Adipocyte (in vitro differentiated cells): Measurements from ENCODE around the gene PRDM2.
A peak's percentile ranks its signal among the peaks of the same experiment; 100 is the strongest.

Experiments
- DNase-seq: peaks from one replicate; pipeline ENCODE4 v3.0.0-alpha.2; 2015; ENCODE audit warnings: low read depth
- H3K27me3 ChIP-seq: replicated peaks from 2 replicates; pipeline ENCODE4 v1.7.0; 2013; ENCODE audit warnings: mild to moderate bottlenecking, low read length, moderate library complexity; ENCODE audit not compliant: control insufficient read depth, insufficient read depth
- H3K36me3 ChIP-seq: 2 replicates; pipeline ENCODE4 v1.7.0; 2013; ENCODE audit warnings: low read length, mild to moderate bottlenecking, moderate library complexity; ENCODE audit not compliant: control insufficient read depth, insufficient read depth, severe bottlenecking
- H3K4me1 ChIP-seq: 2 replicates; pipeline ENCODE4 v1.7.0; 2013; ENCODE audit warnings: mild to moderate bottlenecking, low read length, moderate library complexity; ENCODE audit not compliant: control insufficient read depth, insufficient read depth
- H3K4me3 ChIP-seq: 2 replicates; pipeline ENCODE4 v1.7.0; 2013; ENCODE audit warnings: mild to moderate bottlenecking, low read length, moderate library complexity
- H3K9ac ChIP-seq: 2 replicates; pipeline ENCODE4 v1.7.0; 2013; ENCODE audit warnings: mild to moderate bottlenecking, low read length, moderate library complexity
- H3K9me3 ChIP-seq: 2 replicates; pipeline ENCODE4 v1.7.0; 2013; ENCODE audit warnings: mild to moderate bottlenecking, low read length, moderate library complexity; ENCODE audit not compliant: control insufficient read depth

The PRDM2 gene

DNA sequence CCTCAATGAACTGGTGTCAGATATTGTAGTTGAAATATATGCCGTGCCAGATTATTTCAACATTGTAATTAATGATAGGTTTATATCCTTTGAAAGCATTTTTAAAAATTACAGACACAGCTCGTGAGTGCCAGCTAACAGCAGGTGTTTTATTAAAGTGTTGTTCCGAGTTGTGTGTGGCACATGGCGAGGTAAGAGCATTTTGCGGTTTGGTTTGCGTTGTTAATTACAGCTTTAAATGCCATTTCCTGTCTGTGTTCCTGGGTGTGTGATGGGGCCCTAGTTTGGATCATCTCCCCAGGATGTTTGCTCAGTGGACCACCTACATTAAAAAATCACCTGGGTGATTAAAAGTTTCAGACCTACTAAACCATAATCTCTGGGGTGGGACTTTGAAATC lies 97.4 kb downstream of the PRDM2 start:
- Histone ChIP-seq H3K9ac (no peak overlapping the region), H3K27me3 (no peaks in the 10 kb centered on the region), H3K36me3 (no peaks in the 10 kb centered on the region), H3K4me3 (no peak overlapping the region), H3K4me1 (peaks cover 30% of the 10 kb centered on the region), H3K9me3 (no peaks in the 10 kb centered on the region)
- DNase-seq: no peak

DNA sequence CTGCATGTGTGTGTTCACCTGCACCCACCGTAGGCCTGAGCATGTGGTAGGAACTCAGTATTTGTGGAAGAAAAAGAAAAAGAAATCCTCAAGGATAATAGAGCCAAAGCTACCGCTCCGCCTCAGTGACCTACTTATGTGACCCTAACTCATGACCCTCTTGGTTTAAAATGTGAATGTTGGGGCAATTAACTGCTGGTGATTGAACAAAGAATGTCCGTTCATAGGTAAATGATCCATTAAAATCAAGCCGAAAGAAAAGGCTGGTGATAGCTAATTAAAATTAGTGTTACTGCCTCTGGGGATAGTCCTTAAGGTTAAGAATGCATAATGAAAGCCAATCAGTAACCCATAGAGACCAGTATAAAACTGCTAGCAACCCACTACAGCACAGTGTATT lies 98.1 kb downstream of the PRDM2 start:
- Histone ChIP-seq H3K4me1 (peaks cover 23% of the 10 kb centered on the region), H3K36me3 (no peaks in the 10 kb centered on the region), H3K27me3 (no peaks in the 10 kb centered on the region), H3K4me3 (no peak overlapping the region), H3K9ac (no peak overlapping the region), H3K9me3 (no peaks in the 10 kb centered on the region)
- DNase-seq: no peak

DNA sequence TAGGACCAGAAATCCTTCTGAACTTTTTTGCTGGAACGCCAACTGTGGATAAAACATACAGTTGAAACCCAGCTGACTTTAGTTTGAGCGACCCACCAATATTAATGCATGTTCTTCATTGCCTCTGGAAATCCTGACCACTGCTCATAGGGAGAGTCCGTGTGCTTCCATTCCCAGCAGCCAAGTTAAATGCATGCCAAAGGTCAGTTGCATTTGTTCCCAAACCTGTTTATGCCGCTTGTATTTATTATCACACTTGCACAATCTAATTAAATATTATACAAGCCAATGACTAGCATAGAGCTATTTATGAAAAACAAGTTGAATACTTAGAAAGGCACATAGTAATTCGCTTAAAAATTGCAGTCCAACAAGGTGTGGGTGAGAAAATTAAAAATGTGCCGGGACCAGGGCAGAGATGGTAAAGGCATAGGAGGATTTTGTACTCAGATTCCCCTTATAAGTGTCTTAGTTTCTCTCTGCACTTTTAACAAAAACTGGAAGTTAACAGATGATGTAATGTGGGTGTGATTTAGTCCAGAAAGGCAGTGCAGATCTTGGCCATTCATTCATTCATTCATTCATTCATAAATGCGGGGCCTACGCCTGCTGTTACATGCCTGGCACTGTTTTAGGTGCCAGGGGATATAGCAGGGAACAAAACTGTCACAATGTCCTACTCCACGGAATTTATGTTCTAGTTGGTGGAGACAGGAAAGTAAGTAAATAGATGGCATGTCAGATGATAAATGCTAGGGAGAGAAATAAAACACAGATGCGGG lies 99.7 kb downstream of the PRDM2 start:
- no peak for DNase-seq
- H3K4me3 ChIP-seq: no peak overlapping the region
- H3K9me3 ChIP-seq: no peaks in the 10 kb centered on the region
- no peaks in the 10 kb centered on the region for H3K36me3 ChIP-seq
- no peaks in the 10 kb centered on the region for H3K27me3 ChIP-seq
- no peak overlapping the region for H3K9ac ChIP-seq
- peaks cover 22% of the 10 kb centered on the region for H3K4me1 ChIP-seq

DNA sequence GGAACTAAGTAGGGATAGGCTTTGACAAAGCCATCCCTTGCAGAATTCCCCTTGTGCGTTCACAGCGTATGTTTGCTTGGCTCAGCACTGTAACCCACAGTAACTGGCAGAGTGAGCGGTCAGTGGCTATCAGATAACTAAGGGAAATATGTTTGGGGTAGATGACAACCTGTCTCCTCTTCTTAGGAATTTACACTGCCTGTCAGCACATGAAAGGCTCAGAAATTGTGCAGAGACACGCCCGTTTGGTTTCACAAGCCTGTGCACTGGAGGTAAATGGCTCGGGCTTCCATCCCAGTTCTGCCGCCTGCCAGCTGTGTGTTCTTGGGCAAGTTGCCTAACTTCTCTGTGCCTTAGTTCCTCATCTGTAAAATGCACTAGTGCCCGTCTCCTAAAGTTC lies 101.2 kb downstream of the PRDM2 start:
- Histone ChIP-seq H3K36me3 (no peaks in the 10 kb centered on the region), H3K9ac (no peak overlapping the region), H3K9me3 (no peaks in the 10 kb centered on the region), H3K4me1 (peaks cover 22% of the 10 kb centered on the region), H3K4me3 (no peak overlapping the region), H3K27me3 (no peaks in the 10 kb centered on the region)
- DNase-seq: no peak

DNA sequence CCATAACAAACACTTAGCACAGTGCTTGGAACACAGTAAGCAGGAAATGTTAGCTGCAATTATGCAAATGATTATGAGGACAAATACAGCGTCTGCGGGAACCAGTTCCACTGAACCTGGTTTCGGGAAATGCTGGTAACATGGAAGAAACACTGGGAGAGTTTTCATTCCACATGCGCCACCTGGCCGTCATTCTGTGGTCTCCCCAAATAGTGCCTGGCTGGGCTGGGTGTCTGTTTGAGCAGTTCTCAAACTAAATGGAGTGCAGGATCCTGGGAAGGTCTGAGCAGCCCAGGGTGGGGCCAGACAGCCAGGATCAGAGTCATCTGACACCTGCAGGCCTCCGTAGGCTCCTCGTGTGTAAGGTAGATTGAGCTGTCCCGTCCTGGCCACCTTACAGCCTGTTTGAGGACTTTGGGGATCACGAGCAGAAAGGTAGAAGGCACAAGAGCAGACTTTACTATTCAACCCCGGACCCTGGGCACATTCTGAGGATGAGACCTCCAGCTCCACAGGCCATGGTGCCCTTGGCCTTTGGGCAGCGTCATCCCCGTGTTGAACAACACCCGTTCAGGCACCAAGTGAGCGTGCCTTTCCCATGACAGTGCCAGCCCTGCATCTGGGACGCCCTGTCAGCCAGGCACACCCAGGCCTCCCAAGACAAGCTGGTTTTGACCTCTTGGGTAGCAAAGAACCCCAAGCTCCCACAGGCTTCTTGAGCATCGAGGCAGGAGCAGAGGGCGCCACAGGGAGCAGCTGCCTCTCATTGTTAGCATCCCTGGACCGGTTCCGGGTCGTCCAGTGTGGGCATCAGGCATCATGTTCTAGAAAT lies 101.9 kb downstream of the PRDM2 start:
- H3K4me3 ChIP-seq: no peak overlapping the region
- H3K27me3 ChIP-seq: no peaks in the 10 kb centered on the region
- no peaks in the 10 kb centered on the region for H3K36me3 ChIP-seq
- peaks cover 22% of the 10 kb centered on the region for H3K4me1 ChIP-seq
- no peak for DNase-seq
- H3K9me3 ChIP-seq: no peaks in the 10 kb centered on the region
- H3K9ac ChIP-seq: no peak overlapping the region

DNA sequence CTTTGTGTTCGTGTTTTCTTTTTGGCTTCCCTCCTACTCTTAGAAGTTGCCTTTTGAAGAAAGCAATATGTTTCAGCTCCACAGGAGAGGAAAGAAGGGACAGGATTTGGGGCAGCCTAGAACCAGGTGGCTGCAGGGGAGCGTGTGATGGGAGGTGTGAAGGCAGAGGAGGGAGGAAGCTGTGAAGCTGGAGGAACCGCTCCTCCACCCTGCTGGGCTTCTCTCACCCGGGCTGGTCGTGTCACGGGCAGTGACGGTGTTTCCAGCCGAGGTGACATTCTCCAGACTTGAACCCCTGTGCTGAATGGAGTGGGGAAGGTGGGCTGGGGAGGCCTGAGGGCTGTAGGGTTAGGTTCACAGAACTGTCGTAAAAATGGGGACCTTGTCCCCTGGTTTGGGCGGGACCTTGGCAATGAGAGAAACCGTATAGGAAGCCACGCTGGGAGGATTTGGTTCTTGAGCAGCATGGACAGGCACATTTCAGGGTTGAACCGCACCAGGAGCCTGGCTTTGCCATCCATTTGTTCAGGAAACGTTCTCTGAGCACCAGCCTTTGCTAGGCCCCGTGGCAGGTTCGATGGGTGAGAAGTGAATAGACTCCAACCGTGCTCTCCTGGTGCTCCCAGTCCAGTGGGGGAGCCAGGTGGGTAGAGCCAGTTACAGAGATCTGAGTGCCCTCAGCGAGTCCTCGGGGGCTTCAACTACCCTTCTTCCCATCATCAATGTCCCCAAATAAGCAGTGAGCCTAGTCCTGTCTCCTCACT lies 103.0 kb downstream of the PRDM2 start:
- peaks cover 22% of the 10 kb centered on the region for H3K4me1 ChIP-seq
- H3K4me3 ChIP-seq: no peak overlapping the region
- H3K27me3 ChIP-seq: no peaks in the 10 kb centered on the region
- H3K9ac ChIP-seq: no peak overlapping the region
- DNase-seq: no peak
- H3K36me3 ChIP-seq: no peaks in the 10 kb centered on the region
- H3K9me3 ChIP-seq: no peaks in the 10 kb centered on the region

DNA sequence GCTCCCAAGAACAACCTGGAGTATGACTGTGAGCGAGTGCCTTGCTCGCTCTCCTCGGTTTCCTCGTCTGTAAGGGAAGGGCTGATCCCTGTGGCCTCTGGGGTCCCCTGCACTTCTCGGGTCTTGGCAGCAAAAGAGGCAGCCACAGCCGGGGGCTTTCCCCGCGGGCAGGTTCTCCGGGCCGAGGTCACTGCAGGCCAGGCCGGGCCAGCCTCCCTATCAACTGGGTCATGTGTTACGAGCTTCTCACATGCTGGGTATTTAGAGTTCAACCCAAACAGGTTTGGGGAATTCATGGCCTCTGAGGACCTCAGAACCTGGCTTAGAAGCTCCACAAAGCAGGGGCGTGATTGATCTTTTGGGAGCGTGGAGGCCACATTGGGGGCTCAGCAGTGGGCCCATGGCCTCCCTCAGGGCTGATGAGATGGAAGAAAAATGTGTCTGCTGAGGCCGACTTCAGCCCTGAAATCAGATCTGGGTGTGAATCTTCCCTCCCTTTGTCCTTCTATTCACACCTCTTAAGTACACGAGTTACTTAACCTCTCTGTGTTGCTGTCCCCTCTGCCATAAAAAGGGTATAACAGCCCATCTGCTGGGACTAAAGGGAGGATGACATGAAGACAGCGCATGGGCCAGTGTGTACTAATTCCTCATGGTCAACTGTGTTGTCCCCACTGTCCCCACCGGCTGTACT lies 103.7 kb downstream of the PRDM2 start:
- H3K4me3 ChIP-seq: no peak overlapping the region
- no peaks in the 10 kb centered on the region for H3K27me3 ChIP-seq
- DNase-seq: no peak
- no peaks in the 10 kb centered on the region for H3K9me3 ChIP-seq
- H3K36me3 ChIP-seq: no peaks in the 10 kb centered on the region
- H3K9ac ChIP-seq: no peak overlapping the region
- H3K4me1 ChIP-seq: peaks cover 22% of the 10 kb centered on the region

DNA sequence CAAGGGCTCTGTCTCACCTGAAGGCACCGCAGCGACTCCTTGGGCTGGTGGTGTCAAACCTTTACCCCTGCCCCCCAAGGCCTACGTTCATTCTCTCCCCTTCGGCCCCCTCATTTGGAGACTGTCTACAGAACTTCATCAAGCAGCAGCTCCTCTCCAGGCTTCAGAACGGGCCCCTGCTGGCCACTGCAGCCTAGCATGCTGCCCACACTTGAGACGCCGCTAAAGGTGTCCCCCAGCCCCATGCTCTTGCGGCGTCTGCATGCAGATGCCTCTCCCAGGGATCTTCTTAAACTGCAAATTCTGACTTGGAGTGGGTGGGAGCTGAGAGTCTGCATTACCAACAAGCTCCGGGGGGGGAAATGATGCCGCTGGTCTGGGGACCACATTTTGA lies 104.2 kb downstream of the PRDM2 start:
- H3K9ac ChIP-seq: no peak overlapping the region
- no peak overlapping the region for H3K4me3 ChIP-seq
- H3K9me3 ChIP-seq: no peaks in the 10 kb centered on the region
- H3K4me1 ChIP-seq: peaks cover 22% of the 10 kb centered on the region
- no peak for DNase-seq
- no peaks in the 10 kb centered on the region for H3K36me3 ChIP-seq
- no peaks in the 10 kb centered on the region for H3K27me3 ChIP-seq

DNA sequence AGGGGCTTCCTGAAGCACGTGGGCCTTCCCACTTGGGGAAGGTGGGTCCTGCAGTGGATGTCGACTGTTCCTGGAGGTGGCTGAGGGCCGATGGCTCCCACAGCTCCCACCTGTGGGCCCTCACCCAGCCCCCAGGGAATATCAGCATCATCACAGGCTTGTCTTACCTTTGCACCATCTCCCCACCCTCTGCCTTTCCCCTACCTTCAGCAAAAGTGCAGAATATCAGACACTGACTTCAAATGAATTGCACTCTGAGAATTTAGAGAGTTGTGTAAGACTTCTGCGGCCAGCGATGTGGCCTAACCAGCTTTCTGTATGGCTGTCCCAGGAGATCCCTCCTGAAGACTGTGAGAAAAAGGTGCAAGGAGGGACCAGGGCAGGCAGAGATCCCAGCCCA lies 105.4 kb downstream of the PRDM2 start:
- DNase-seq: no peak
- Histone ChIP-seq H3K4me3 (no peak overlapping the region), H3K9ac (no peak overlapping the region)

DNA sequence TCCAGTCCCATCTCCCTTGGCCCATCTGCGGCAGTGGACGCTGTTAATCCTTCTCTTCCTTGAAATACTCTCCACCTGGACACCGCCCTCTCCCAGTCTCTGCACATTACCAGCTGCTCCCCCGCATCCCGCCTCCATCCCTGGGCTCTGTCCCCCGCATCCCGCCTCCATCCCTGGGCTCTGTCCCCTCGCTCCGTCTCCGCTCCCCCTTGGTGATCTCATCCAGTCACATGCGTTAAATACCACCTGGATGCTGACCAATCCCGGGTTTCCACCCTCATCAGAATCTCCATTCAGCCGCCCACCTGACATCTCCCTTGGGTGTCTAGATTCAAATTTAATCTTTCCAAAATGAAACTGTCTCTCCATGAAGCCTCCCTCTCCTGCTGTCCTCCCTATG lies 106.1 kb downstream of the PRDM2 start:
- H3K4me1 ChIP-seq: peaks cover 12% of the 10 kb centered on the region
- no peak for DNase-seq

More for the DNA sequence above, 105.4 kb downstream of the PRDM2 start:
- H3K9me3 ChIP-seq: no peaks in the 10 kb centered on the region
- no peaks in the 10 kb centered on the region for H3K27me3 ChIP-seq
- peaks cover 13% of the 10 kb centered on the region for H3K4me1 ChIP-seq
- no peaks in the 10 kb centered on the region for H3K36me3 ChIP-seq

DNA sequence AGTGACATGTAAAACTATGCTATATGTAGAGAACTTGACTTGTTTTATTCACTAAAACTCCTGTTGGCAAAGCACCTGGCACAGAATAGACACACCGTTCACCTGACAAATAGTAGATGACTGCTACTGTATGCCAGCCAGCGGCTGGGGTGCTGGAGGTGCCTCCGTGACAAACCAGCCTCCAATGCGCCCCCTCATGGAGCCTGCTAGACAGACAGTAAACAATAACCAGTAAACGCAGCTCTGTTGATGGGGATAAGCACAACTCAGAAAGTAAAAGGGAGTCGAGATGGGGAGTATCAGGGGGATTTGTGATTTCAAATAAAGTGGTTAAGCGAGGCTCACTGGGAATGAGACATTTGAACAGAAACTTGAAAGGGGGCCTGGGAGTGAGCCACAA lies 107.2 kb downstream of the PRDM2 start:
- Histone ChIP-seq H3K27me3 (no peaks in the 10 kb centered on the region), H3K9ac (no peak overlapping the region)
- peak; percentile 37 for DNase-seq

More for the DNA sequence above, 106.1 kb downstream of the PRDM2 start:
- no peak overlapping the region for H3K4me3 ChIP-seq
- H3K9me3 ChIP-seq: no peaks in the 10 kb centered on the region
- no peaks in the 10 kb centered on the region for H3K27me3 ChIP-seq
- H3K36me3 ChIP-seq: no peaks in the 10 kb centered on the region
- H3K9ac ChIP-seq: no peak overlapping the region

More for the DNA sequence above, 107.2 kb downstream of the PRDM2 start:
- Histone ChIP-seq H3K9me3 (no peaks in the 10 kb centered on the region), H3K36me3 (no peaks in the 10 kb centered on the region), H3K4me1 (peaks cover 8% of the 10 kb centered on the region), H3K4me3 (no peak overlapping the region)
